Psoas muscle (tissue), 8 donors: ENCODE results near the gene BCAS3. TPM values are rescaled to one million over a fixed set of nuclear protein-coding genes. Genes with fewer than 3 reads are reported as not detected.

ENCODE experiments used
- ATAC-seq, 4 donors: fragments of 200-7000 bp; cut with Tn5 transposase; one replicate each; pipeline ENCODE4 v1.9.1; 2020; ENCODE audit warnings: moderate library complexity in 3 of 4, mild to moderate bottlenecking in 2 of 4
- DNase-seq, 2 donors: peaks; one replicate each; pipeline ENCODE4 v3.0.0-alpha.2; 2020
- H3K27ac ChIP-seq: fragments of 200-600 bp; one replicate; pipeline ENCODE4 v1.8.0; 2022
- H3K27me3 ChIP-seq, 3 donors: fragments of 200-600 bp in 1 of 3; one replicate each; pipeline versions ENCODE4 v1.6.1 to v1.8.0; 2013 to 2022; ENCODE audit warnings: low read length in 2 of 3, mild to moderate bottlenecking in 2 of 3, moderate library complexity in 1 of 3; ENCODE audit not compliant: insufficient read depth in 3 of 3
- H3K36me3 ChIP-seq, 2 donors: fragments of 200-600 bp in 1 of 2; one replicate each; pipeline versions ENCODE4 v1.6.1 to v1.8.0; 2013 to 2022; ENCODE audit warnings: low read depth in 1 of 2, mild to moderate bottlenecking in 1 of 2, moderate library complexity in 1 of 2; ENCODE audit not compliant: insufficient read depth in 1 of 2
- H3K4me1 ChIP-seq: fragments of 200-600 bp; one replicate; pipeline ENCODE4 v1.8.0; 2022
- H3K4me3 ChIP-seq: fragments of 200-600 bp; one replicate; pipeline ENCODE4 v1.8.0; 2022; ENCODE audit warnings: mild to moderate bottlenecking
- H3K9me3 ChIP-seq: fragments of 200-600 bp; one replicate; pipeline ENCODE4 v1.8.0; 2022
- WGBS, 3 donors: extraction: QIAGEN DNeasy Blood & Tissue Kit; methylation state at CpG; one replicate each; pipeline versions ENCODE4 v1.1.6 to v1.1.7; 2013; 5-methylcytosine and 5-hydroxymethylcytosine counted together
- intact Hi-C, 2 donors: fragments of 100-400 bp; cut with DNase I; formaldehyde crosslinking; loops; one replicate each; pipeline versions ENCODE4 v1.11.0 to v1.14.2; 2022
- polyA plus RNA-seq, 3 donors: library from polyadenylated mRNA; stranded (reverse); fragments of 200-250 nt; gene quantifications; one replicate each; pipeline ENCODE4 v1.2.3, GENCODE V29; 2013
- total RNA-seq, 4 donors: library from RNA; stranded (reverse); fragmentation: NEBNext Ultra II Directional in 2 of 4; extraction: Animal tissue kit (Norgen Biotek cat#: 25700) in 2 of 4; gene quantifications; one replicate each; pipeline versions ENCODE4 v1.2.1 to v1.2.4, GENCODE V29; 2021 to 2023
- TF ChIP-seq, protein P1 (sequence below): fragments of 200-600 bp; IDR thresholded peaks from one replicate; pipeline ENCODE4 v1.8.0; 2022; ENCODE audit warnings: antibody characterized with exemption
- donor health status: healthy with polysubstance abuse.
- donor health status: DM: no; HTN: no; CAD: no; lungs with moderate emphysema.
- donor health status: Bipolar disorder and iron deficiency.
- donor health status: healthy.
- donor health status: DM: yes; HTN: yes; CAD: no.
- donor health status: DM: no; HTN: no; CAD: no.
- donor health status: DM: no; HTN: no; CAD: no.
- donor health status: DM: yes; HTN: yes; CAD: no.

Gene BCAS3
- total and polyA plus RNA-seq, 7 donors: 2.4 to 28.8 (median 15.0) TPM

DNA sequence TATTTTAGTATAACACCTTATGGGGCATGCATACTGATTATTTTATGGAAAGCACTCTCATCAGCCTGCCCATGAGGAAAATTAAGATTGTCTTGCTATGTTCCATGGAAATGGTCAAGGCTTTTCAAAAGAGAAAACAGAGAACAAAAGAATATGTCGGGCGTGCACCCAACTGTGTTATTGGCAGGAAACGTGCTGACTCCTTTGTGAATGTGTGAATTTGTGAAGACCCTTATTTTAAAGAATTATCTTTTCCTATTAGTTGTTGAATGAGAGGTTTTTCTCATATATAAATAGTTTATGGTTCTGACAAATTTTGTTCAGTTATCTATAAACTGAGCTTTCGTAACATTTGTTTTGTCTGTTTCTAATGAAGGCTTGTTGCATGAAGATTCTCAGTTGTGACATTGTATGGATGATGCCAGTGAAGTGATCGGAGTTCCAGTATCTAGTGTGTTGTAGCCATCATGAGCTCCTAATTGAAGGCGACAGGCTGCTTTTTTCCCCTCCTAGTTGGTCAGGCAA, 180.0 kb downstream of the BCAS3 start:
- Histone ChIP-seq H3K4me1 (no peaks in the 10 kb centered on the region), H3K9me3 (no peaks in the 10 kb centered on the region), H3K36me3 (no peaks in the 10 kb centered on the region), H3K4me3 (no peak overlapping the region), H3K27me3 (no peaks in the 10 kb centered on the region), H3K27ac (no peak overlapping the region)
- no peak for ATAC-seq
- intact Hi-C loops: no loop called here
- TF ChIP-seq, protein P1, sequence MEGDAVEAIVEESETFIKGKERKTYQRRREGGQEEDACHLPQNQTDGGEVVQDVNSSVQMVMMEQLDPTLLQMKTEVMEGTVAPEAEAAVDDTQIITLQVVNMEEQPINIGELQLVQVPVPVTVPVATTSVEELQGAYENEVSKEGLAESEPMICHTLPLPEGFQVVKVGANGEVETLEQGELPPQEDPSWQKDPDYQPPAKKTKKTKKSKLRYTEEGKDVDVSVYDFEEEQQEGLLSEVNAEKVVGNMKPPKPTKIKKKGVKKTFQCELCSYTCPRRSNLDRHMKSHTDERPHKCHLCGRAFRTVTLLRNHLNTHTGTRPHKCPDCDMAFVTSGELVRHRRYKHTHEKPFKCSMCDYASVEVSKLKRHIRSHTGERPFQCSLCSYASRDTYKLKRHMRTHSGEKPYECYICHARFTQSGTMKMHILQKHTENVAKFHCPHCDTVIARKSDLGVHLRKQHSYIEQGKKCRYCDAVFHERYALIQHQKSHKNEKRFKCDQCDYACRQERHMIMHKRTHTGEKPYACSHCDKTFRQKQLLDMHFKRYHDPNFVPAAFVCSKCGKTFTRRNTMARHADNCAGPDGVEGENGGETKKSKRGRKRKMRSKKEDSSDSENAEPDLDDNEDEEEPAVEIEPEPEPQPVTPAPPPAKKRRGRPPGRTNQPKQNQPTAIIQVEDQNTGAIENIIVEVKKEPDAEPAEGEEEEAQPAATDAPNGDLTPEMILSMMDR: no peak
- WGBS, 3 donors: 72 to 85% (median 77%) methylated on average over 6 of the region's 6 CpGs
- DNase-seq: no peak

GRCh38 chr17:60862482-60862881, 184.8 kb downstream of the BCAS3 start:
- intact Hi-C loops: no loop called here

GRCh38 chr17:60863892-60864707, 186.4 kb downstream of the BCAS3 start:
- Histone ChIP-seq H3K27ac (no peak overlapping the region), H3K9me3 (no peaks in the 10 kb centered on the region), H3K4me1 (peaks cover 9% of the 10 kb centered on the region), H3K27me3 (no peaks in the 10 kb centered on the region), H3K36me3 (peaks cover 0 to 4% of the 10 kb centered on the region in 2 donors), H3K4me3 (no peak overlapping the region)
- intact Hi-C loops: no loop called here
- TF ChIP-seq, protein P1: no peak
- DNase-seq: no peak
- no peak for ATAC-seq
- WGBS, 3 donors: 78 to 81% (median 79%) methylated on average over 4 of the region's 4 CpGs

More at GRCh38 chr17:60862482-60862881, 184.8 kb downstream of the BCAS3 start:
- Histone ChIP-seq H3K27me3 (no peaks in the 10 kb centered on the region), H3K36me3 (no peaks in the 10 kb centered on the region), H3K4me3 (no peak overlapping the region), H3K4me1 (peaks cover 9% of the 10 kb centered on the region), H3K27ac (no peak overlapping the region), H3K9me3 (no peaks in the 10 kb centered on the region)
- DNase-seq (no peak), ATAC-seq (no peak)
- TF ChIP-seq, protein P1: no peak

DNA sequence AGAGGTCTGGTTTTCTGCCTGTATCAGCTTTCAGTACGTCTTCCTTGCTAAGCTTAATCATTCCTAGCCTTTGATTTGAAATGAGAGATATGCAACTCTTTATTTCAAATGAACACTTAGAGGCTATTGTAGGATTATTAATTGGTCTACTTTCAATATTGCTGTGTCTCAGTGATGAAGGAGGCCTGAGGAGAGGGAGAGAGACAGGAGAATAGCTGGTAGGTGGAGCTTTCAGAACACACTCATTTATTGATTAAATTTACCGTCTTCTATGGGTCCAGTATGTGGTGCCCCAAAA, 187.0 kb downstream of the BCAS3 start:
- WGBS, 3 donors: 67 to 82% (median 79%) methylated on average over 2 of the region's 2 CpGs
- H3K27me3 ChIP-seq: no peaks in the 10 kb centered on the region
- TF ChIP-seq, protein P1: no peak
- DNase-seq (no peak), ATAC-seq (no peak)
- peaks cover 0 to 4% of the 10 kb centered on the region in 2 donors for H3K36me3 ChIP-seq
- no peak overlapping the region for H3K27ac ChIP-seq
- no peaks in the 10 kb centered on the region for H3K9me3 ChIP-seq
- intact Hi-C loops: no loop called here
- H3K4me1 ChIP-seq: peaks cover 9% of the 10 kb centered on the region
- no peak overlapping the region for H3K4me3 ChIP-seq
